Right ventricle myocardium superior (tissue), 1 donor: ENCODE results near the gene SLCO2A1. TPM values are rescaled to one million over a fixed set of nuclear protein-coding genes. Genes with fewer than 3 reads are reported as not detected.
A peak's percentile ranks its signal among the peaks of the same experiment; 100 is the strongest.

ENCODE experiments used
- ATAC-seq: fragments of 200-7000 bp; cut with Tn5 transposase; one replicate; pipeline ENCODE4 v1.9.1; 2020; ENCODE audit warnings: mild to moderate bottlenecking; ENCODE audit not compliant: poor library complexity
- DNase-seq: peaks from one replicate; pipeline ENCODE4 v3.0.0-alpha.2; 2020
- intact Hi-C: fragments of 100-400 bp; cut with DNase I; formaldehyde crosslinking; loops from one replicate; pipeline ENCODE4 v1.11.2; 2022
- total RNA-seq: library from RNA; stranded (reverse); fragmentation: NEBNext Ultra II Directional; extraction: Animal tissue kit (Norgen Biotek cat#: 25700); gene quantifications from one replicate; pipeline ENCODE4 v1.2.1, GENCODE V29; 2021
- donor health status: DM: no; HTN: yes; CAD: no; lungs with severe emphysema.

Gene SLCO2A1
- total RNA-seq, 1 donor from 2014 or later: 8.3 TPM

GRCh38 chr3:134065252-134066157 is 35.8 kb upstream of the SLCO2A1 start:
- ATAC-seq: no peak
- no peak for DNase-seq
- intact Hi-C loops: no loop called here

- ATAC-seq (no peak), DNase-seq (no peak)
- intact Hi-C loops: no loop called here
Observed at GRCh38 chr3:134064081-134064480, 34.4 kb upstream of the SLCO2A1 start.

DNA sequence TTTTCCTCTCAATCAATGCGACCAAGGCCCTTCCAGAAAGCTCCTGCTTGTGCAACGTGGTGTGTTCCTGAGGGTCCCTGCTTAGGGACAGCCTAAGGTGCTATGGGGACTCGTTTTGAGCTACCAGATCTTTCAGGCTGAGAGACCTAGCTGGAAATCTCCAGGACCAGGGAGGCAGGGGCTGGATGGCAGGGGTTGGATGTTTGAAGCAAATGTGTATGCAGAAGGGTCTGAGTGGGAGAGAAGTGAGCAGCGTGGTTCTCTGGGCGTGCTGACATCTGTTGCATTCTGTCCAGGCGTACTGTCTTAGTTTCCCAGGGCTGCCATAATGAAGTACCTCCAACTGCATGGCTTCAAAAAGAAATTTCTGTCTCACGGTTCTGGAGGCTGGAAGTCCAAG is 31.7 kb upstream of the SLCO2A1 start:
- ATAC-seq: no peak
- intact Hi-C loops: no loop called here
- no peak for DNase-seq

- ATAC-seq: peak; percentile 49
- intact Hi-C loops: no loop called here
- no peak for DNase-seq
Observed at GRCh38 chr3:134060561-134061385, 31.0 kb upstream of the SLCO2A1 start.

GRCh38 chr3:134059671-134060560 is 30.2 kb upstream of the SLCO2A1 start:
- intact Hi-C loops: no loop called here
- no peak for ATAC-seq

GRCh38 chr3:134059035-134059601 is 29.4 kb upstream of the SLCO2A1 start:
- DNase-seq (no peak), ATAC-seq (no peak)
- intact Hi-C loops: no loop called here

More at GRCh38 chr3:134059671-134060560, 30.2 kb upstream of the SLCO2A1 start:
- DNase-seq: no peak

GRCh38 chr3:134057654-134058110 is 28.0 kb upstream of the SLCO2A1 start:
- DNase-seq (no peak), ATAC-seq (no peak)
- intact Hi-C loops: no loop called here

DNA sequence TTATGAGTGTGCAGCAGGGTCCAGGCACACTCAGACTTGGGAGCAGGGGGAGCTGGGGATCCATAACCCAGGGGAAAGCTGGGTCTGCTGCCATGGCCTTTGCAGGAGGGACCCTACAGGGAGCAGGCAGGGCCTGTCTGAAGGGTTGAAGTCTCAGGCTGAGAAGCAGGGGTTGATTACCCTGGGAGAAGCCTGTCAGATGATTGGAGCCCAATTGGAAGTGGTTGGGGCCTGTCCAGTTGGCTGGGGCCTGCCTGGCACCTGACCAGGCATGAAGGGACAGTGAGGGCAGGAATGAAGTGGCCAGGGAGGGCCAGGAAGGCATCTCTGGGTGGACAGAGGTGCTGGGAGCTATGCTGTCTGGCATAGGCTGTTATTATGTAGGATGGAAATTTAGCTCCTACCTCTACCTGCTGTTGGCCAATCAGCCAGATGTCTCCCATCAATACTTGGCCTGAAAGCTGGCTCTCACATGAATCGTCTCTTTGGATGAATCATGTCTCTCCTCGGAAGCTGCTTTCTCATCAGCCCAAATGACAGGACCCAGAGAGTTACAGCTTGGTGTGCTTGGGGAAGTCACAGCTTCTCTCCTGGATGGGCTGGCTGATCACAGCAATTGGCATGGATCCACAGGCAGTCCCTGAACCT is 27.4 kb upstream of the SLCO2A1 start:
- DNase-seq: no peak
- no peak for ATAC-seq
- intact Hi-C loops: no loop called here

- intact Hi-C loops: no loop called here
- DNase-seq: no peak
- no peak for ATAC-seq
Observed at GRCh38 chr3:134056464-134056891, 26.8 kb upstream of the SLCO2A1 start.

- intact Hi-C loops: no loop called here
Observed at GRCh38 chr3:134055661-134056060, 25.9 kb upstream of the SLCO2A1 start.

GRCh38 chr3:134054881-134055280 is 25.2 kb upstream of the SLCO2A1 start:
- ATAC-seq (no peak), DNase-seq (no peak)
- intact Hi-C loops: no loop called here

More at GRCh38 chr3:134055661-134056060, 25.9 kb upstream of the SLCO2A1 start:
- DNase-seq (no peak), ATAC-seq (no peak)

- ATAC-seq (no peak), DNase-seq (no peak)
- intact Hi-C loops: no loop called here
Observed at GRCh38 chr3:134054231-134054630, 24.5 kb upstream of the SLCO2A1 start.

DNA sequence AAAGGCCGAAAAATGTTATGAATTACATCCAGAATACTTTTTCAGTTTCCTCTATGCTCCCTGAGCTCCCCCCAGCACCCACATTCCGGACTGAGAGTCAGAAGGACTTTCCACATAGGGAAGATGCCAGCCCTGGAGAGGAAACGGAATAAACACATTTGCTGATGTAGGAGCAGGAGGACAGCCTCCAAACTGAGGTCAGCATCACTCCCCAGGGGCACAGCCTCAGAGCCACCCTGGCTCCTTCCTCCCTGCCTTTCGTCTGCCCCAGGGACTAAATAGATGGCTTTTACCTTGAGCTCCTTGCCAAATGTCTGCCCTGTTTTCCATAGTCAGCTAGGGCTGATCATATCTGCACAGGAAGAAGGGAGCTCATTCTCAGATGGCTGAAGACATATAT is 22.6 kb upstream of the SLCO2A1 start:
- DNase-seq: no peak
- intact Hi-C loops: no loop called here
- no peak for ATAC-seq

- ATAC-seq: no peak
- intact Hi-C loops: no loop called here
- DNase-seq: no peak
Observed at GRCh38 chr3:134049676-134050075, 20.0 kb upstream of the SLCO2A1 start.

DNA sequence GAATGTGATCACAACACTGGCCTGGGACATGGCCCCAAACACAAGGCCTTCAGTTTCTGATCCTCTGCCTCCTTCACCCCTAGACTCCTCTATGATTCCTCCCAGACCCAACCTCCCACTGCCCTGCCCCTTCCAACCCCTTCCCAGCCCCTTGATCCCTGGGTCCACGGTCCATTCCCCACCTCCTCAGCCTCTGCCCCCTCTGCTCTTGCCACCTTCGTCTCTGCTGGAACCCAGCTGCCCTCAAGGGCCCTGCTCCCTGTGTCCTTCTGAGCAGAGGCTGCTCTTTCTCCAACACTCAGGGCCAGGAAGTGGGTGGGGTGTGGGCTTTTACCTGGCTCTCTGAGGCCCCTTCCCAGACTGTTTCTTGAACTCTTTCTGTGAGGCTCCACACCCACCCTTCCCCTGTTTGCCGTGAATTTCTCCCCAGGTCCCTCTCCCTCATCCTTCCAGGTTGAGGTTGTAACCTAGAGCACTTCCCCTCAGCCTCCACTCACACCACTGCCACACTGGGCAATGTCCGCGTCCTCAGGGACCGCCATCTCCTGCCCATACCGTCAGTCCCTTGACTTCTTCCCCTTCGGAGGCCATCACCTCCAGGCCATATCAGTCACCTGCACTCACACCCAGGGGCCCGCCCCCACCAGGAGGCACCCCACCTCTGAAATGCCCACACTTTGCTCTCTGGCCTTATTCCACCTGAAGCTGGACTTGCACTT is 18.7 kb upstream of the SLCO2A1 start:
- DNase-seq (no peak), ATAC-seq (no peak)
- intact Hi-C loops: no loop called here

DNA sequence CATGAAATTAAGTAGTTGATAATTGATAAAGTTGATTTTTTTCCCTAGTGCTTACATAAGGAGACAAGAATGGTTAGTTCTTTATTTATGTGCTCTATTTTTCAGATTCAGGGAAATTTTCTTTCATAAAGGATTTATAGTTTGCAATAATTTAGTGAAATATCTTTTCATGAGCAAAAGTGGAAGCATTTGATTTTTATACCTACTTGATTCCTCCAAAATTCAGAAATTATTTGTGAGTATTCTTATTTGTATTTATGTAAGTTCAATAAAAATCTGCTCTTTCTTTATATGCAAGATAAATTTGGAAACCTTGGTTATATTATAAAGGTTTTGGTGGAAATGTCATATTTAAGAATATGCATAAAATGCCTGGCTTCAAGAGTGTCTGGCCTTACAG is 14.7 kb upstream of the SLCO2A1 start:
- no peak for ATAC-seq
- no peak for DNase-seq
- intact Hi-C loops: no loop called here

DNA sequence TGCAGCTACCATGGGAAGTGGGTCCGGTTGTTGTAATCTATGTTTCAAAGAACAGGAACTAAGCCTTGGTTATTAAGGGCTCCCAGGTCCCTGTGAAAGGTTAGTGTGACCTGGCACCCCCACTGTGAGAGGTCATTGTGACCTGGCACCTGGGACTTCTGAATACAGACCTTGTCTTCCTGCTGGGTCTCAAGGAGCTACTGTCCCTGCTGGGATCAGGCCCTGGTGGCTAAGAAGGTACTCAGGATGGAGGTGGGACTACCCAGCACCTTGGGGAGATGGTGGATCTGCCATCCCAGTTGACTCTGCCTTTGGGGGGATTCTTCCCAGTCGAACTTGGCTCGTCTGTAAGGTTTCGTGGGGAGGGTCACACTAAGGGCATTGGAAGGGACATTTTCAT is 10.3 kb upstream of the SLCO2A1 start:
- intact Hi-C loops: no loop called here

More for the DNA sequence above, 10.3 kb upstream of the SLCO2A1 start:
- DNase-seq (no peak), ATAC-seq (no peak)
